ENCODE data around the gene CD44.

DNA sequence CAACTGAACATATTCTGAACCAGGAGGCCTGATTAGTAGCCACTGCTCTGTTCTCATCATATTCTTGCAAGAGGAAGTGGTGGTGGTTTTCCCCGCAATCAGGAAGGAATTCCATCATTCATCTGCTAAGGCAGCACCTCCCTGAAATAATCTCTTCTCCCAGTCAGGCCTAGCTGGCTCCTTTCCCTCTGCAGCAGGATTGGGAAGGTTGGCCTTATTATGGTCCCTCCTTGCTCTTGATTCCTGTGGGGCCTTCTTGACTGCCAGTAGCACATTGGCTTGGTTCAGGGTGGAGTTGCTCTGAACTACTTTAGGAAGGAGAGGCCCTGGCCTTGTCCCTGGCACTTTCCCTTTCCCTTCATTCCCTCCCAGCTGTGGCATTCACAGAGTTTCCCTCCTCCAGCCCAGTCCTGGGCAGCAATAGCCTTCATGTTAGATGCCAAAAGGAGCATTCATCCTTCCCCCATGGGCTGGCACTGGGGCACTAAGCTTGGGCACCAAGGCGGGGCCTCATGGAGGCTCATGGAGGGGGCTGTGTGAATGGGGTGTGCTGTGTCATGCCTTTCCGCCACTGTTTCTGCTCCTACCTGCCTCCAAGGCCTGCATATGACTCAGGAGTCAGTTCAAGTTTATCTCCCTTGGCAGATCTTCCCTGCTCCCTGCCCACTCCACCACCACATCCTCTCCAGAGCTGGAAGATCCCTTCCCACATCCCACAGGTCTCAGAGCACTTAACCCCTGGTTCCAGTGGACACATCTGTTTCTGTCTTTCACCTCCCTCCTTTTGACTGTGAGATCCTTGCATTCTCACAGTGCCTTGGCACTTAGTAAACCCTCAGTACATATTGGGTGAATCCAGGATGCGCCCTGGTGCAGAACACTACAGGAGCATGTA, 27.6 kb upstream of the CD44 start:
- TF ChIP-seq, protein P1, sequence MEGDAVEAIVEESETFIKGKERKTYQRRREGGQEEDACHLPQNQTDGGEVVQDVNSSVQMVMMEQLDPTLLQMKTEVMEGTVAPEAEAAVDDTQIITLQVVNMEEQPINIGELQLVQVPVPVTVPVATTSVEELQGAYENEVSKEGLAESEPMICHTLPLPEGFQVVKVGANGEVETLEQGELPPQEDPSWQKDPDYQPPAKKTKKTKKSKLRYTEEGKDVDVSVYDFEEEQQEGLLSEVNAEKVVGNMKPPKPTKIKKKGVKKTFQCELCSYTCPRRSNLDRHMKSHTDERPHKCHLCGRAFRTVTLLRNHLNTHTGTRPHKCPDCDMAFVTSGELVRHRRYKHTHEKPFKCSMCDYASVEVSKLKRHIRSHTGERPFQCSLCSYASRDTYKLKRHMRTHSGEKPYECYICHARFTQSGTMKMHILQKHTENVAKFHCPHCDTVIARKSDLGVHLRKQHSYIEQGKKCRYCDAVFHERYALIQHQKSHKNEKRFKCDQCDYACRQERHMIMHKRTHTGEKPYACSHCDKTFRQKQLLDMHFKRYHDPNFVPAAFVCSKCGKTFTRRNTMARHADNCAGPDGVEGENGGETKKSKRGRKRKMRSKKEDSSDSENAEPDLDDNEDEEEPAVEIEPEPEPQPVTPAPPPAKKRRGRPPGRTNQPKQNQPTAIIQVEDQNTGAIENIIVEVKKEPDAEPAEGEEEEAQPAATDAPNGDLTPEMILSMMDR (IDR thresholded peaks at IDR 0.05; ENCODE audit: low read length), result no peak
- no peak for TF ChIP-seq EZH2 (IDR thresholded peaks at IDR 0.05; ENCODE audit: borderline replicate concordance, low read length)
